Glomerular visceral epithelial cell (primary cell): Measurements from ENCODE around the gene TADA2A.
"Not testable (repeated sequence)": the region's sequence is repeated elsewhere in the genome, so short reads cannot be mapped to it uniquely, and the experiment has no call there.

Source experiments
- DNase-seq: peaks from one replicate; pipeline ENCODE4 v3.0.0-alpha.2; 2016; ENCODE audit errors: extremely low spot score

TADA2A gene

GRCh38 chr17:37400505-37400904, 6.2 kb upstream of the TADA2A start:
- no peak for DNase-seq

- not testable (repeated sequence) for DNase-seq
Observed at GRCh38 chr17:37405522-37405921, 1.2 kb upstream of the TADA2A start.

DNA sequence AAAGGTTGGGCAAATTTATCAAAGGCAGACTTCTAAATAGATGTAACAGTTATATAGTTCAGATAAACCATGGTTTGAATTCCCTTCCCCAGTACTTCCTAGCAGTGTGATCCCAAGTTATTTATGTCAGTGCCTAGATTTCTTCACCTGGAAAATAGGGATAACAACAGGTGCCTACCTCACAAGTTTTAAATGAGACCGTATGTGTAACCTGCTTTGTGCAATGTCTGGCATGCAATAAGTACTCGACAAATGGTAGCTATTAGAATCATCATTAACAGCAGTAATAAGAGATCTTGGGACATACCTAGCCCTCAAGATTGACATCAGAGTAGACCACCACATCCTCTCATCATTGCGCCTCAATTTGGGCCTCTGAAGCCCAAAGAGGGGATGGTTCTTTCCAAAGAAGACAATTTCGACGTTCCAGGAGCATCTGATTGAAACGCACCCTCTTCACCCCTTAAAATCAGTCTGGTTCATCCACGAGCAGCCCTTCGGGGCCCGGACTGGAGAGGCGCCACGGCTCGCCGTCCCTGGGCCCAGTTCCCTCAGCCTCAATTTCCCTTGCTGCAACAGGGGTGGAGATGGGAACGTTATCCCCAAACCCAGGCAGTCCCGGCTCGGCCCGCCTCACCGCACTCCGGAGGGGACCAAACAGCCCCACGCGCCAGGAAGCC, 591 bp upstream of the TADA2A start:
- no peak for DNase-seq

DNA sequence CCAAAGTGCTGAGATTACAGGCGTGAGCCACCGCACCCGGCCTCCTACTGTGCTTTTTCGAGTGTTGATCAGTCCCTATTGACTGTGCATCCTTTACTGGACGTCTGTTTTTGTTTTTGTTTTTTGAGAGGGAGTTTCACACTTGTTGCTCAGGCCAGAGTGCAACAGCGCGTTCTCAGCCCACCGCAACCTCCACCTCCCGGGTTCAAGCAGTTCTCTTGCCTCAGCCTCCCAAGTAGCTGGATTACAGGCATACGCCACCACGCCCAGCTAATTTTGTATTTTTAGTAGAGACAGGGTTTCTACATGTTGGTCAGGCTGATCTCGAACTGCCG, 1.4 kb downstream of the TADA2A start:
- not testable (repeated sequence) for DNase-seq

DNA sequence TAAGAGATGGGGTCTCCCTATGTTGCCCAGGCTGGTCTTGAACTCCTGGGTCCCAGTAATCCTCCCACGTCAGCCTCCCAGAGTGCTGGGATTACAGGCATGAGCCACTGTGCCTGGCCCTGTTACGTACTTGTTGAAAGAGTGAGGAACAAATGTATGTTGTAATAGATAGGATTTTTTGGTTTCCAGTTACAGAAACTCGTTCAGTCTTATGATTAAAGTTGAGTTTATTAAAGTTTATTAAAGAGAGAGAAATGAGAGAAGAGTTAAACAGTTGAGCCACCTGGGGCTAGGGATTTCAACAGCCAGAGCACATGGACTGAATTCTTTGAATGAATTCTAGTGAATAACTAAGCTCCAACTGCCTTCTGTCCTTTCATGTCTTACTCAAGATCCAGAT, 3.7 kb downstream of the TADA2A start:
- DNase-seq = no peak

GRCh38 chr17:37413875-37414519, 7.3 kb downstream of the TADA2A start:
- no peak for DNase-seq

DNA sequence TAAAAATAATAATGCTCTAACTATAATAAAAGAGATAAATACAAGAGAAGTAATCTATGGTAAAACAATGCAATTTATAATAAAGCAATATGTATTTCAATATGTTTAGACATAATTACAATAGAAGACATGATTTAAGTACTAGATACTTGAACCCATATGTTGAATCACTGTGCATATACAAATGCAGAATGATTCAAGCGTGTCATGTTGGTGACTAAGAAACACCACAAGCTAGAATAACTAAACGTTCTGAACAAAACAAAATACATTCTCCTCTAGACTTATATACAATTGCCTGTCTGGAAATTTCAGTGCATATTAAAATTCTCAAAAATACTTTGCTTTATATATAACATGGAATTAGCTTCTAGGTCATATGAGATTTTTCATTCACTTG, 11.2 kb downstream of the TADA2A start:
- no peak for DNase-seq

DNA sequence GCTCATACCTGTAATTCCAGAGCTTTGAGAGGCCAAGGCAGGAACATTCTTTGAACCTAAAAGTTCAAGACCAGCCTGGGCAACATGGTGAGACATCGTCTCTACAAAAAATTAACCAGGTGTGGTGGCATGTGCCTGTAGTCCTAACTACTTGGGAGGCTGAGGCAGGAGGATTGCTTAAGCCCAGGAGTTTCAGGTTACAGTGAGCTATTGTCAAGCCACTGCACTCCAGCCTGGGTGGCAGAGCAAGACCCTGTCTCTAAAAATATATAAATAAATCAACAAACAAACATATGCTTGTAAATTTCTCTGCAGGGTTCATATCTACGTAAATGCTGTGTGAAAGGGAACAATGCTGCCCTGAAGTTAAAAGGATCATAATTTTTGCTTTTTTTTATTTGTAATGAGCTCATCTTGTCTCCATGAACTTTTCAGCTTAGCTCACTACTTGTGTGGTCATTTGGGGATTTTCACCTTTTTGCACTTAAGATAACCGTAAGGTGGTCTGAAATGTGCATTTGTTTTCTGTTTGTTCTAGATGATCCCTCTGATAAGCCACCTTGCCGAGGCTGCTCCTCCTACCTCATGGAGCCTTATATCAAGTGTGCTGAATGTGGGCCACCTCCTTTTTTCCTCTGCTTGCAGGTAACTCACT, 16.4 kb downstream of the TADA2A start:
- no peak for DNase-seq

DNA sequence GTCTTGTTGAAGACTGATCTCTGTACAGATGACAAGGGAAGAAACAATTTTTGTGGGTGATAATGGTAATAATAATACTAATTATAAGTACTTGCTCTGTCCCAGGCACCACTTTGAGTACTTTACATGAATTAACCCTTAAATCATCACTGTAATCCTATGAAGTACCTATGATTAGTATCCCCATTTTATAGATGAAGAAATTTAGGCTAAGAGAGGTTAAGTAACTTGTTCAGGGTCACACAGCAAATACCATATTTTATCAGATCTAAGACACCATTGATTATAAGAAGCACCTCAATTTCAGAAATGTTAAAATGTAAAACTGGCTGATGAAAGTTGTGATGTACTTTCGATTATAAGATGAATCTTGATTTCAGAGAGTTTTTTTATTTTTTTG, 18.6 kb downstream of the TADA2A start:
- no peak for DNase-seq

DNA sequence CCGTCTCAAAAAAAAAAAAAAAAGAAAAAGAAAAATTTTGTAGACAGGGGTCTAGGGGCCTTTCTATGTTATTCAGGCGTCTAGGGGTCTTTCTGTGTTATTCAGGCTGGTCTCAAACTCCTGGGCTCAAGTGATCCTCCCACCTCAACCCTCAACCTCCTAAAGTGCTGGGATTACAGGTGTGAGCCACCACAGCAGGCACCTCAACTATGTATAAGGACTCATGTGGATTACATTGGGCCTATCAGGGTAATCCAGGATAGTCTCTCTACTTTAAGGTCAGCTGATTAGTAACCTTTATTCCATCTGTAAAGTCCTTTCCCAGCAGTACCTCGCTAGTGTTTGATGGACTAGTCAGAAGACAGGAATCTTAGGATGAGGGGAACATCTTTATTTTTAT, 22.4 kb downstream of the TADA2A start:
- no peak for DNase-seq

DNA sequence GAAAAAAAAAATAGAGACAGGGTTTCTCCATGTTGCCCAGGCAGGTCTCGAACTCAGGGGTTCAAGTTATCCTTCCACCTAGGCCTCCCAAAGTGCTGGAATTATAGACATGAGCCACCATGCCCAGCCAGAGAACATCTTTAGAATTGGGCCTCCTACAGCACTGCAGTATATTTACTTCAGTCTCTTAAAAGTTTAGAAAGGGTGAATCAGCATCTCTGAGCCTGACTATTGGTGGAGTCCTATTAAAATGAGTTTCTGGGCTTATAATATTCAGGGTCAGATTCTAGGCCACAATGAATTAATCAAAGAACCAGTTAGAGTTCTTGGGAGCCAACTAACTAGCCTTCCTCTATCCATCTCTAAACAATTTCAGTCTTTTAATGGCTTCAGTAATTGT, 22.8 kb downstream of the TADA2A start:
- no peak for DNase-seq

DNA sequence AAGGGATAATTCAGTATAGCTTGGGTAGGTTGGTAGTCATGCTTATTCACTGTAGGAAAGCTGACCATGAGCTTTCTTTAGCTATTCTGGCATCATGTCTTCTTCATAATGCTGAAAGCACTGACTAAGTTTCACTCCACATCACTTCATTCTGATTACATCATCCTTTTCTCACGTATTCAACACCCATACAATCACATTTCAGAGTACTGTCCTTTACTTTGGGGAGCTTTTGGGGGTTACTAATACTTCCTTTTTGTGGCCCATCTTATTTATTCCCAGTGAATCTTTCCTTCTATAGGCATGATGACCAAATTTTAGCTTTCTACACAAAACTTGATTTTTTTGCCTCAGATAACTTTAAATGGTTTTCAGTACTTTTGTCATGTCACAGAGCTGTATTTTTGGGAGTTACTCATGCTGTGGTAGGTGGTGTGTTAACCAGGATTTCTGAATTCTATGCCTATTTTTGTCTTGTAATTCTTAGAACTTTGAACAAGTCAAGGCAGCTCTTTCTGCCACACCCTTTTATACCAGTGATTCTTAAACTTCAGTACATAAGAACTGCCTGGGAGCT, 23.5 kb downstream of the TADA2A start:
- no peak for DNase-seq

GRCh38 chr17:37432671-37433070, 26.0 kb downstream of the TADA2A start:
- DNase-seq = no peak

DNA sequence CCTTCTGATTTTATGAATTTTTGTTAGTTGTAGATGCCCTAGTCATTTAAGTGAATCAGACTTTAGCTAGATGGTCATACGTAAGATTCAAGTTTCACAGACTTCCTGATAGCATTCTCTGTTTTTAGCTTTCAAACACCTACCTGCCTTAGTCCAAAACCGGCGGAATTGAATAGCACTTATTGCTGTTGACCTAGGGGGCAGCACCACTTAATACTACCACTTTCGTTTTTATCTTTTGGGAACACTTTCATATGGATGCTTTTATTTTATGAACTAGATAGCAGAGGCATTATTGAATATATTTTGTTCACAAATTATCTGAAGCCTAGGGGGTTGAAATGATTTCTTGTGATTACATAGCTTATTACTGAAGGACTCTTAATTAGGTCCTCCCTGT, 31.5 kb downstream of the TADA2A start:
- DNase-seq = no peak

GRCh38 chr17:37440424-37440823, 33.7 kb downstream of the TADA2A start:
- no peak for DNase-seq

DNA sequence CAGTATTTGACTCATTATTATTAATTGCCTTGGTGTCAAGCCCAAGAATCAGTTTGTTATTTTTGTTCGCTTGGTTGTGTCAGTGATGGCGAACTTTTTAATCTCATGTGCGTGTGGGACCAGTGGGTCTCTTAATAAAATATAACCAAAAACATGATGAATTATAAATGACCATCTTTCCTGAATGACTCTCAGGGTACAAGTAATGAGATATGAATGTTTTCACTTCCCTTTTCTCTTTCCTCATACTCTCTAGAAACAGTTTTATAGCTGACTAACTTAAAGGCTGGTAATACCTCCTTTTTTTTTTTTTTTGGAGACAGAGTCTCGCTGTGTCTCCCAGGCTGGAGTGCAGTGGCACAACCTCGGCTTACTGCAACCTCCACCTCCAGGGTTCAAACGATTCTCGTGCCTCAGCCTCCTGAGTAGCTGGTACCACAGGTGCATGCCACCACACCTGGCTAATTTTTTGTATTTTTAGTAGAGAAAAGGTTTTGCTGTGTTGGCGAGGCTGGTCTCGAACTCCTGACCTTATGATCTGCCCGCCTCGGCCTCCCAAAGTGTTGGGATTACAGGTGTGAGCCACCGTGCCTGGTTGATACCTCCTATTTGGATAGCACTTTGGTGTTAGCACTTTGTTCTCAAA, 34.8 kb downstream of the TADA2A start:
- DNase-seq = not testable (repeated sequence)

DNA sequence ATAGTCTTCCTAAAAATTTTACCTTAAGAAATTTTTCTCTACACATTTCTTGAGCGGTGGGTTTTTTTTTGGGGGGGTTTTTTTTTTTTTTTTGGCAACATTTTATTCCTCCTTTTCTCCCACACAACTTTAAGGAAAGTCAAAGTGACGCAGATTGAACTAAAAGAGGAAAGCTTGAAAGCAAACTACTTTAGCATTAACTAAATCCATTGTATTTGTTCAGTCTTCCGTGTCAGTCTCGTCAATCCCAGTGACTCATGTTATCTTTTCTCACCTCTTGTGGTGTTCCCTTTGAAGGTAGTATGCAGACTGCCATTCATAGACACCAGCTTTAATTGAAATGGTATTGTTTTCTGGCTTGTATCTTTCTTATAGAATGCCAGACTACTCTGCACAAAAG, 39.3 kb downstream of the TADA2A start:
- DNase-seq = peak; percentile 78

DNA sequence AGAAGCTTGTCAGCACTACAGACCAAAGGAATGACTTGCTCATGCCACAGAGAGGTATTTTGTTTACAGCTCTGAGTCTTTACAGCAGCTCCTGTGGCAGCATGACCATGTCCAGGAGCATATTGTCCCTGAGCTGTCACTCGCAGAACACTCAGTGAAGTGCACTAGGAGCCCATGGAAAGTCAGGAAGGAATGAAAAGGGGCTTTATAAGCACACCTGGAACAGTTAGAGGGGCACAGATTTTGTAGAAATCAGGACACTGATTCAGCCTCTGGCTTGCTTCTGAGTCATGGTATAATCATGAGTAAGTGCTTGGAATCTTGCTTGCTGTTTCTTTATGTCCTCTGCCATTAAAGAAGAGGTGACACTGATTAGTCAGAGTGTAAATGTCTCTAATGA, 41.0 kb downstream of the TADA2A start:
- peak; percentile 26 for DNase-seq

GRCh38 chr17:37450112-37450511, 43.4 kb downstream of the TADA2A start:
- no peak for DNase-seq

GRCh38 chr17:37457801-37458200, 51.1 kb downstream of the TADA2A start:
- DNase-seq = not testable (repeated sequence)

DNA sequence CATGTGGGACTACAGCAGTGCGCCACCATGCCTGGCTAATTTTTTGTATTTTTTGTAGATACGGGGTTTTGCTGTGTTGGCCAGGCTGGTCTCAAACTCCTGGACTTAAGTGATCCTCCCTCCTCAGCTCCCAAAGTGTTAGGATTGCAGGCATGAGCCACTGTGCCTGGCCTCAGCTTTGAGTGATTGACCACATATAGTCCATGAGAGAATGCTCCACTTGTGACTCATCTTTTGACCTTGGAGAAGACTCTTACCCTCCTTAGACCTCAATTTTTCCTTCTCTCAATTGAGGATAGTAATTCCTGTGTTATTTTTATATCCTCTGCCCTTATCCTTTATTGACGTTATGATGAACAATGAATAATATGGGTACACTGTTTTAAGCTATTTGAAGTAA, 52.1 kb downstream of the TADA2A start:
- DNase-seq = peak; percentile 60

- no peak for DNase-seq
Observed at GRCh38 chr17:37461668-37462067, 55.0 kb downstream of the TADA2A start.

DNA sequence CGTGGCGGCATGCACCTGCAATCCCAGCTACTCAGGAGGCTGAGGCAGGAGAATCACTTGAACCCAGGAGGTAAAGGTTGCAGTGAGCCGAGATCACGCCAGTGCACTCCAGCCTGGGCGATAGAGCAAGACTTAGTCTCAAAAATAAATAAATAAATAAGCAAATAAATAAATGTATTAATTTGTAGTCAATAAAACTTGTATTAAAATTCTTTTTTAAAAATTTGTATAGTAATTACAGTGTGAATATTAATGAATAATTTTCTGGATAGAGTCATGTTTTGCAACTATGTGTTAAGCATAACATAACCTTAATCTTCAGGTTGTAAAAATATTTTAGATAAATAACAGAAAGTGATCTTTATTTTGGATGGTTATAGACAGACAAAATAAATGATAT, 55.8 kb downstream of the TADA2A start:
- no peak for DNase-seq
